ENCODE data around the gene MANSC4.

Gene MANSC4

GRCh38 chr12:27785882-27786570 lies 6.0 kb upstream of the MANSC4 start:
- Histone ChIP-seq H2AFZ (no peak overlapping the region), H3K27ac (no peak overlapping the region), H3K4me2 (ENCODE audit: low read length) (no peak overlapping the region), H3K4me3 (ENCODE audit: low read depth, low read length) (no peak overlapping the region), H3K4me1 (peaks cover 13% of the 10 kb centered on the region), H3K9ac (no peak overlapping the region), H3K79me2 (peaks cover 54% of the 10 kb centered on the region), H3K36me3 (ENCODE audit: control insufficient read depth, insufficient read depth, low read length) (no peaks in the 10 kb centered on the region), H3K9me3 (ENCODE audit: control insufficient read depth, low read length) (no peaks in the 10 kb centered on the region), H3K27me3 (ENCODE audit: control insufficient read depth, insufficient read depth, low read length) (no peaks in the 10 kb centered on the region)
- no peak for TF ChIP-seq CTCF (IDR thresholded peaks at IDR 0.05)

- H3K27me3 ChIP-seq (ENCODE audit: control insufficient read depth, insufficient read depth, low read length) = no peaks in the 10 kb centered on the region
- no peak overlapping the region for H3K4me3 ChIP-seq (ENCODE audit: low read depth, low read length)
- no peak for TF ChIP-seq CTCF (IDR thresholded peaks at IDR 0.05)
- no peak overlapping the region for H3K27ac ChIP-seq
- no peak overlapping the region for H2AFZ ChIP-seq
- H3K79me2 ChIP-seq = peaks cover 28% of the 10 kb centered on the region
- H3K9ac ChIP-seq = no peak overlapping the region
- peaks cover 13% of the 10 kb centered on the region for H3K4me1 ChIP-seq
- no peaks in the 10 kb centered on the region for H3K9me3 ChIP-seq (ENCODE audit: control insufficient read depth, low read length)
- no peak overlapping the region for H3K4me2 ChIP-seq (ENCODE audit: low read length)
- no peaks in the 10 kb centered on the region for H3K36me3 ChIP-seq (ENCODE audit: control insufficient read depth, insufficient read depth, low read length)
Measured at GRCh38 chr12:27782481-27782880, 2.4 kb upstream of the MANSC4 start.

DNA sequence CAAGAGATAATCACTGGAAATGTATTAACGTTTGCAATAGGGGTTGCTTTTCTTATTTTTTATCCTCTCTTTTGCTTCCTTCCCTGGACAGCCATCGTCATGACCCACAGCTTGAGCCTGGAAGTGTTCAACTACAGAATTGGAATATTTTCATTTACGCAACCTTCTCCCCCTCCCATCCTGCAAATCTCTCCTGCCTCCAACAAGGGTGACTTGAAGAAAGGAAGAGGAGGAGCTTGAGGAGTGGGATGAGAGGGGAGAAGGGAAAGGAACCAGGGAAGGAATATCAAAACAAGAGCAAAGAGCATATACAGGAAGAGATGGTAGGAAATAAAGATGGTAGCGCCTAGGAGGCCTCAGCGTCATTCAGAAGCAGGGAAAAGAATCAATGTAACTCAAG lies 1.6 kb upstream of the MANSC4 start:
- Histone ChIP-seq H3K9ac (no peak overlapping the region), H3K4me2 (ENCODE audit: low read length) (peak overlapping the region; percentile 43), H3K4me1 (peaks cover 13% of the 10 kb centered on the region), H3K36me3 (ENCODE audit: control insufficient read depth, insufficient read depth, low read length) (no peaks in the 10 kb centered on the region), H3K27ac (peak overlapping the region; percentile 90), H3K4me3 (ENCODE audit: low read depth, low read length) (peak overlapping the region; percentile 62), H3K9me3 (ENCODE audit: control insufficient read depth, low read length) (no peaks in the 10 kb centered on the region), H2AFZ (no peak overlapping the region), H3K27me3 (ENCODE audit: control insufficient read depth, insufficient read depth, low read length) (no peaks in the 10 kb centered on the region), H3K79me2 (peaks cover 20% of the 10 kb centered on the region)
- TF ChIP-seq CTCF (IDR thresholded peaks at IDR 0.05) = no peak

DNA sequence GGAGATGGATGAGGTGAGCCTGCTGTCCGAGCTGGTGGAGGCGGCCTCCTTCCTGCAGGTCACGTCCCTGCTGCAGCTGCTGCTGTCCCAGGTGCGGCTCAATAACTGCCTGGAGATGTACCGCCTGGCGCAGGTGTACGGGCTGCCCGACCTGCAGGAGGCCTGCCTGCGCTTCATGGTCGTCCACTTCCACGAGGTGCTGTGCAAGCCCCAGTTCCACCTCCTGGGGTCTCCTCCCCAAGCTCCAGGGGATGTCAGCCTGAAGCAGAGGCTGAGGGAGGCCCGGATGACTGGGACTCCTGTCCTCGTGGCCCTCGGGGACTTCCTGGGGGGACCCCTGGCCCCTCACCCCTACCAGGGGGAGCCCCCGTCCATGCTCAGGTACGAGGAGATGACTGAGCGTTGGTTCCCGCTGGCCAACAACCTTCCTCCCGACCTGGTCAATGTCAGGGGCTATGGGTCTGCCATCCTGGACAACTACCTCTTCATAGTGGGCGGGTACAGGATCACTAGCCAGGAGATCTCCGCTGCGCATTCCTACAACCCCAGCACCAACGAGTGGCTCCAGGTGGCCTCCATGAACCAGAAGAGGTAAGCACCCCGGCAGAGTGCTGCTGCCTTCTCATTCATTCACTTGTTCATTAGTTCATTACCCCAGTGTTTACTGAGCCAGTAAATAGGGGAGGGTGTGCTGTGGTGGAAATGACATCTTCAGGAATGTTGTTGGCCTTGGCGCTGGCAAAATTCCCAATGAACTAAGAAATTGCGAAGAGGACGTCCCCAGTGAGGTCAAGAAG lies 774 bp upstream of the MANSC4 start:
- no peaks in the 10 kb centered on the region for H3K9me3 ChIP-seq (ENCODE audit: control insufficient read depth, low read length)
- H3K36me3 ChIP-seq (ENCODE audit: control insufficient read depth, insufficient read depth, low read length) = no peaks in the 10 kb centered on the region
- peak overlapping the region; percentile 89 for H3K9ac ChIP-seq
- no peak for TF ChIP-seq CTCF (IDR thresholded peaks at IDR 0.05)
- peak overlapping the region; percentile 95 for H2AFZ ChIP-seq
- peak overlapping the region; percentile 75 for H3K4me2 ChIP-seq (ENCODE audit: low read length)
- peak overlapping the region; percentile 62 for H3K4me3 ChIP-seq (ENCODE audit: low read depth, low read length)
- no peaks in the 10 kb centered on the region for H3K27me3 ChIP-seq (ENCODE audit: control insufficient read depth, insufficient read depth, low read length)
- peak overlapping the region; percentile 90 for H3K27ac ChIP-seq
- H3K4me1 ChIP-seq = peaks cover 13% of the 10 kb centered on the region
- peaks cover 13% of the 10 kb centered on the region for H3K79me2 ChIP-seq
